ENCODE data around the gene MEGF6. TPM values are rescaled to one million over a fixed set of nuclear protein-coding genes. Genes with fewer than 3 reads are reported as not detected.

MEGF6 gene
- total and polyA plus RNA-seq, 2 of the 8 experiments (the other 6 are each of a cell fraction or from before 2014, with no cell fraction given): 4.1 to 14.8 TPM

DNA sequence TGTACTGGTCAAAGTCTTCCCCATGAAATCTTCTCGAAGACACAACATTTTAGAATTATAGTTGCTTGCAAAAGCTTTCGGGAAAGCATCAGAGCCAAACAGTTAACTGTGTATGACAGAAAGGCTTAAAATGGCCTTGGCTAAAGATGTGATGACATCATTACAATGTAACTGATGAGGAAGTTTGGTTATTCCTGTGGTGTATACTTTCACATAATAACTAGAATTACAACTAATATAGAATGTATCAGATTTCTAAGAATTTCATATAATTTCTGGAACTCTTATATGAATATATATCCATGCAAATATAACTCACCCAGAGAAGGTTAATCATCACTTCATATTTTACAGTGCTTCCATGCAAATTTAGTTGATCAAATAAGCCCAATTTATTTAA is 49.4 kb upstream of the MEGF6 start (continued):
- TF ChIP-seq, protein P1, sequence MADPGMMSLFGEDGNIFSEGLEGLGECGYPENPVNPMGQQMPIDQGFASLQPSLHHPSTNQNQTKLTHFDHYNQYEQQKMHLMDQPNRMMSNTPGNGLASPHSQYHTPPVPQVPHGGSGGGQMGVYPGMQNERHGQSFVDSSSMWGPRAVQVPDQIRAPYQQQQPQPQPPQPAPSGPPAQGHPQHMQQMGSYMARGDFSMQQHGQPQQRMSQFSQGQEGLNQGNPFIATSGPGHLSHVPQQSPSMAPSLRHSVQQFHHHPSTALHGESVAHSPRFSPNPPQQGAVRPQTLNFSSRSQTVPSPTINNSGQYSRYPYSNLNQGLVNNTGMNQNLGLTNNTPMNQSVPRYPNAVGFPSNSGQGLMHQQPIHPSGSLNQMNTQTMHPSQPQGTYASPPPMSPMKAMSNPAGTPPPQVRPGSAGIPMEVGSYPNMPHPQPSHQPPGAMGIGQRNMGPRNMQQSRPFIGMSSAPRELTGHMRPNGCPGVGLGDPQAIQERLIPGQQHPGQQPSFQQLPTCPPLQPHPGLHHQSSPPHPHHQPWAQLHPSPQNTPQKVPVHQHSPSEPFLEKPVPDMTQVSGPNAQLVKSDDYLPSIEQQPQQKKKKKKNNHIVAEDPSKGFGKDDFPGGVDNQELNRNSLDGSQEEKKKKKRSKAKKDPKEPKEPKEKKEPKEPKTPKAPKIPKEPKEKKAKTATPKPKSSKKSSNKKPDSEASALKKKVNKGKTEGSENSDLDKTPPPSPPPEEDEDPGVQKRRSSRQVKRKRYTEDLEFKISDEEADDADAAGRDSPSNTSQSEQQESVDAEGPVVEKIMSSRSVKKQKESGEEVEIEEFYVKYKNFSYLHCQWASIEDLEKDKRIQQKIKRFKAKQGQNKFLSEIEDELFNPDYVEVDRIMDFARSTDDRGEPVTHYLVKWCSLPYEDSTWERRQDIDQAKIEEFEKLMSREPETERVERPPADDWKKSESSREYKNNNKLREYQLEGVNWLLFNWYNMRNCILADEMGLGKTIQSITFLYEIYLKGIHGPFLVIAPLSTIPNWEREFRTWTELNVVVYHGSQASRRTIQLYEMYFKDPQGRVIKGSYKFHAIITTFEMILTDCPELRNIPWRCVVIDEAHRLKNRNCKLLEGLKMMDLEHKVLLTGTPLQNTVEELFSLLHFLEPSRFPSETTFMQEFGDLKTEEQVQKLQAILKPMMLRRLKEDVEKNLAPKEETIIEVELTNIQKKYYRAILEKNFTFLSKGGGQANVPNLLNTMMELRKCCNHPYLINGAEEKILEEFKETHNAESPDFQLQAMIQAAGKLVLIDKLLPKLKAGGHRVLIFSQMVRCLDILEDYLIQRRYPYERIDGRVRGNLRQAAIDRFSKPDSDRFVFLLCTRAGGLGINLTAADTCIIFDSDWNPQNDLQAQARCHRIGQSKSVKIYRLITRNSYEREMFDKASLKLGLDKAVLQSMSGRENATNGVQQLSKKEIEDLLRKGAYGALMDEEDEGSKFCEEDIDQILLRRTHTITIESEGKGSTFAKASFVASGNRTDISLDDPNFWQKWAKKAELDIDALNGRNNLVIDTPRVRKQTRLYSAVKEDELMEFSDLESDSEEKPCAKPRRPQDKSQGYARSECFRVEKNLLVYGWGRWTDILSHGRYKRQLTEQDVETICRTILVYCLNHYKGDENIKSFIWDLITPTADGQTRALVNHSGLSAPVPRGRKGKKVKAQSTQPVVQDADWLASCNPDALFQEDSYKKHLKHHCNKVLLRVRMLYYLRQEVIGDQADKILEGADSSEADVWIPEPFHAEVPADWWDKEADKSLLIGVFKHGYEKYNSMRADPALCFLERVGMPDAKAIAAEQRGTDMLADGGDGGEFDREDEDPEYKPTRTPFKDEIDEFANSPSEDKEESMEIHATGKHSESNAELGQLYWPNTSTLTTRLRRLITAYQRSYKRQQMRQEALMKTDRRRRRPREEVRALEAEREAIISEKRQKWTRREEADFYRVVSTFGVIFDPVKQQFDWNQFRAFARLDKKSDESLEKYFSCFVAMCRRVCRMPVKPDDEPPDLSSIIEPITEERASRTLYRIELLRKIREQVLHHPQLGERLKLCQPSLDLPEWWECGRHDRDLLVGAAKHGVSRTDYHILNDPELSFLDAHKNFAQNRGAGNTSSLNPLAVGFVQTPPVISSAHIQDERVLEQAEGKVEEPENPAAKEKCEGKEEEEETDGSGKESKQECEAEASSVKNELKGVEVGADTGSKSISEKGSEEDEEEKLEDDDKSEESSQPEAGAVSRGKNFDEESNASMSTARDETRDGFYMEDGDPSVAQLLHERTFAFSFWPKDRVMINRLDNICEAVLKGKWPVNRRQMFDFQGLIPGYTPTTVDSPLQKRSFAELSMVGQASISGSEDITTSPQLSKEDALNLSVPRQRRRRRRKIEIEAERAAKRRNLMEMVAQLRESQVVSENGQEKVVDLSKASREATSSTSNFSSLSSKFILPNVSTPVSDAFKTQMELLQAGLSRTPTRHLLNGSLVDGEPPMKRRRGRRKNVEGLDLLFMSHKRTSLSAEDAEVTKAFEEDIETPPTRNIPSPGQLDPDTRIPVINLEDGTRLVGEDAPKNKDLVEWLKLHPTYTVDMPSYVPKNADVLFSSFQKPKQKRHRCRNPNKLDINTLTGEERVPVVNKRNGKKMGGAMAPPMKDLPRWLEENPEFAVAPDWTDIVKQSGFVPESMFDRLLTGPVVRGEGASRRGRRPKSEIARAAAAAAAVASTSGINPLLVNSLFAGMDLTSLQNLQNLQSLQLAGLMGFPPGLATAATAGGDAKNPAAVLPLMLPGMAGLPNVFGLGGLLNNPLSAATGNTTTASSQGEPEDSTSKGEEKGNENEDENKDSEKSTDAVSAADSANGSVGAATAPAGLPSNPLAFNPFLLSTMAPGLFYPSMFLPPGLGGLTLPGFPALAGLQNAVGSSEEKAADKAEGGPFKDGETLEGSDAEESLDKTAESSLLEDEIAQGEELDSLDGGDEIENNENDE (IDR thresholded peaks at IDR 0.05; ENCODE audit: insufficient replicate concordance, low read length): no peak
- TF ChIP-seq ASH2L (IDR thresholded peaks at IDR 0.05; ENCODE audit: low read length): no peak
- TF ChIP-seq EP300 (IDR thresholded peaks at IDR 0.05; ENCODE audit: borderline replicate concordance in 1 of 2, low read depth in 2 of 2, low read length in 2 of 2): no peak
- no peak for TF ChIP-seq JUND (IDR thresholded peaks at IDR 0.05; ENCODE audit: low read length)
- no peak for TF ChIP-seq CREB1 (IDR thresholded peaks at IDR 0.05)
- TF ChIP-seq BACH1 (IDR thresholded peaks at IDR 0.05; ENCODE audit: low read length): no peak

All from H1 (cell line).